ENCODE results near the gene RNF151.

RNF151 gene

GRCh38 chr16:1976951-1977874, 10.6 kb downstream of the RNF151 start:
- no peak for DNase-seq (ENCODE audit: low spot score)

- no peak for DNase-seq (ENCODE audit: low spot score)
These were observed 11.2 kb downstream of the RNF151 start for GRCh38 chr16:1977875-1978268.

GRCh38 chr16:1978476-1979120, 11.9 kb downstream of the RNF151 start:
- DNase-seq (ENCODE audit: low spot score) = no peak

GRCh38 chr16:1979271-1980029, 12.8 kb downstream of the RNF151 start:
- DNase-seq (ENCODE audit: low spot score) = no peak

GRCh38 chr16:1980030-1980769, 13.5 kb downstream of the RNF151 start:
- DNase-seq (ENCODE audit: low spot score) = no peak

- no peak for DNase-seq (ENCODE audit: low spot score)
These were observed 14.1 kb downstream of the RNF151 start for GRCh38 chr16:1980770-1981087.

GRCh38 chr16:1981398-1981836, 14.8 kb downstream of the RNF151 start, which contains the start of gene NOXO1:
Gene NOXO1, minus strand, starts transcription at chr16:1981469. Its CDS starts 290 bp downstream, at chr16:1981179.
- no peak for DNase-seq (ENCODE audit: low spot score)

GRCh38 chr16:1982013-1982433, 15.4 kb downstream of the RNF151 start:
- DNase-seq (ENCODE audit: low spot score) = peak; percentile 79

- no peak for DNase-seq (ENCODE audit: low spot score)
These were observed 16.4 kb downstream of the RNF151 start for GRCh38 chr16:1982991-1983543.

GRCh38 chr16:1983544-1984346, 17.1 kb downstream of the RNF151 start, which contains the start of gene GFER:
Gene GFER, plus strand, starts transcription at chr16:1984193. Its CDS starts 26 bp downstream, at chr16:1984219.
- DNase-seq (ENCODE audit: low spot score) = peak; percentile 87

GRCh38 chr16:1984347-1985225, 17.9 kb downstream of the RNF151 start:
- no peak for DNase-seq (ENCODE audit: low spot score)

GRCh38 chr16:1985466-1986150, 19.0 kb downstream of the RNF151 start:
- DNase-seq (ENCODE audit: low spot score) = no peak

GRCh38 chr16:1987198-1987597, 20.5 kb downstream of the RNF151 start:
- no peak for DNase-seq (ENCODE audit: low spot score)

GRCh38 chr16:1989209-1990100, 22.8 kb downstream of the RNF151 start, which contains the start of gene SYNGR3:
Gene SYNGR3, plus strand, starts transcription at chr16:1989970. Its CDS starts 133 bp downstream, at chr16:1990103.
- no peak for DNase-seq (ENCODE audit: low spot score)

GRCh38 chr16:1990101-1990350, 23.4 kb downstream of the RNF151 start:
- no peak for DNase-seq (ENCODE audit: low spot score)

- no peak for DNase-seq (ENCODE audit: low spot score)
These were observed 23.9 kb downstream of the RNF151 start for GRCh38 chr16:1990351-1991134.

- DNase-seq (ENCODE audit: low spot score) = no peak
These were observed 24.5 kb downstream of the RNF151 start for GRCh38 chr16:1991135-1991551.

Measured in pons (tissue), 1 donor.